GM12892 (cell line): ENCODE data around the gene DENND6A.

ENCODE experiments used
- POLR2A ChIP-seq: IDR thresholded peaks from 2 replicates; pipeline ENCODE4 v1.6.1; 2011; ENCODE audit warnings: low read depth, low read length, control low read depth
- POLR2AphosphoS5 ChIP-seq: IDR thresholded peaks from 2 replicates; pipeline ENCODE4 v1.6.1; 2011; ENCODE audit warnings: low read depth, low read length, control low read depth

DNA sequence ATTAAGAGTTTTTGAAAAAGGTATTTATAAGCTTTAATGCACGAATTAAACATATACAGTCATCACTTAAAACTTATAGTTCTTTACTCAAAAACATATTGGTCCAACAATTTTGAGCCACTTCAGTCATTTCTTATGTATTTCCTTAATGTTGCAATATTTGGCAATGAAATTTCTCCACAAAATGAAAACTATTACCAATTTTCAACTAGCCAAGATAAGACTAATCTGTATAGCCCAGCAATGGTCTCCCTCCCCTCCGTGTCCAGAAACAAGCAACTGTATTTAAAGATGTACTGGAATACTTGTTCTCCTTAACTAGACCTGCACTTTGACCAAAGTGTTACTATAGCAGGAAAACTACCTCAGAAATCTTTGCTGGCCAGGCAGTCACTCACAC is 105.0 kb downstream of the DENND6A start:
- TF ChIP-seq POLR2A: no peak
- TF ChIP-seq POLR2AphosphoS5: no peak
